Ovary (tissue), 9 donors: ENCODE results near the gene CRY2. TPM values are rescaled to one million over a fixed set of nuclear protein-coding genes. Genes with fewer than 3 reads are reported as not detected.

ENCODE experiments used
- DNase-seq, 5 donors: peaks; one replicate each; pipeline ENCODE4 v3.0.0-alpha.2; 2019 to 2020
- H3K27ac ChIP-seq, 2 donors: fragments of 200-600 bp; one replicate each; pipeline versions ENCODE4 v1.5.1 to v1.8.0; 2019 to 2022
- H3K27me3 ChIP-seq: fragments of 200-600 bp; one replicate; pipeline ENCODE4 v1.8.0; 2022
- H3K36me3 ChIP-seq: fragments of 200-600 bp; sonication (generic); one replicate; pipeline ENCODE4 v1.5.1; 2019
- H3K4me1 ChIP-seq: one replicate; pipeline ENCODE4 v1.8.1; 2013; ENCODE audit warnings: mild to moderate bottlenecking, moderate library complexity; ENCODE audit not compliant: insufficient read depth
- H3K4me3 ChIP-seq: fragments of 200-600 bp; sonication (generic); one replicate; pipeline ENCODE4 v1.5.1; 2017
- H3K9me3 ChIP-seq, 2 donors: fragments of 200-600 bp in 1 of 2; sonication (generic) in 1 of 2; one replicate each; pipeline versions ENCODE4 v1.5.1 to v1.8.1; 2013 to 2019; ENCODE audit warnings: mild to moderate bottlenecking in 1 of 2, moderate library complexity in 1 of 2
- CTCF ChIP-seq, 3 donors: fragments of 450-650 bp in 2 of 3; fragments of 200-600 bp in 1 of 3; IDR thresholded peaks; one replicate each; pipeline versions ENCODE4 v1.5.1 to v1.8.0; 2016 to 2022; ENCODE audit warnings: antibody characterized with exemption in 3 of 3, mild to moderate bottlenecking in 1 of 3
- EP300 ChIP-seq: sonication (generic); formaldehyde crosslinking; IDR thresholded peaks from one replicate; pipeline ENCODE4 v1.6.1; 2017; ENCODE audit warnings: antibody characterized with exemption
- POLR2A ChIP-seq: fragments of 450-650 bp; IDR thresholded peaks from one replicate; pipeline ENCODE4 v1.6.1; 2017; ENCODE audit warnings: antibody characterized with exemption, mild to moderate bottlenecking, moderate library complexity
- WGBS, 3 donors: extraction: QIAGEN DNeasy Blood & Tissue Kit in 1 of 3; methylation state at CpG; one replicate each; pipeline versions ENCODE4 v1.1.5 to v1.1.7; 2013 to 2017; 5-methylcytosine and 5-hydroxymethylcytosine counted together
- intact Hi-C, 4 donors: fragments of 100-400 bp; cut with DNase I; formaldehyde crosslinking; loops; one replicate each; pipeline versions ENCODE4 v1.11.0 to v1.15.1; 2022 to 2023
- polyA plus RNA-seq, 2 donors: library from polyadenylated mRNA; stranded (reverse); fragments of 200-250 nt in 1 of 2; fragments of 350-450 nt in 1 of 2; fragmentation: Illumina TruSeq in 1 of 2; extraction: RNeasy Lipid Tissue Mini Kit (QIAGEN cat#74804) in 1 of 2; gene quantifications; one replicate each; pipeline ENCODE4 v1.2.3, GENCODE V29; 2013 to 2014
- total RNA-seq, 7 donors: library from RNA; depleted of rRNA in 2 of 7; stranded (reverse); fragments of >200 nt in 2 of 7; fragmentation: NEBNext Ultra II Directional in 3 of 7; extraction: Animal tissue kit (Norgen Biotek cat#: 25700) in 3 of 7; gene quantifications; one replicate each; pipeline versions ENCODE4 v1.1.0 to v1.2.4, GENCODE V29; 2016 to 2023
- donor health status: DM: no; HTN: no; CAD: no; lungs with moderate emphysema.
- donor health status: DM: no; HTN: no; CAD: no.
- donor health status: Bipolar disorder and iron deficiency.
- donor health status: DM: yes; HTN: yes; CAD: no.
- donor health status: DM: no; HTN: no; CAD: no.
- donor health status: DM: yes; HTN: yes; CAD: no.

Gene CRY2
- total and polyA plus RNA-seq, 9 donors: 37.2 to 94.2 (median 51.9) TPM

- Histone ChIP-seq H3K27ac (peak overlapping the region; percentile 16 to 83), H3K4me3 (peak overlapping the region; percentile 86), H3K36me3 (no peaks in the 10 kb centered on the region), H3K4me1 (no peaks in the 10 kb centered on the region), H3K27me3 (no peaks in the 10 kb centered on the region), H3K9me3 (no peaks in the 10 kb centered on the region)
- DNase-seq: peak; percentile 81 to 88 (median 85)
- intact Hi-C loops: loop anchor here in 1 of 4 donors (2.0 kb wide), 1 partner anchor 72 kb away; the partner anchor contains the start of gene CRY2
- WGBS, 3 donors: 0 to 1% (median 0%) methylated on average over 36 to 38 of the region's 38 CpGs
- TF ChIP-seq EP300: no peak
- TF ChIP-seq CTCF (IDR thresholded peaks at IDR 0.05): no peak
- peak; percentile 80 for TF ChIP-seq POLR2A
Observed at GRCh38 chr11:45918331-45918941, 71.2 kb downstream of the CRY2 start.

- Histone ChIP-seq H3K4me1 (no peaks in the 10 kb centered on the region), H3K27me3 (no peaks in the 10 kb centered on the region), H3K36me3 (no peaks in the 10 kb centered on the region), H3K27ac (peak overlapping the region; percentile 6 to 16), H3K4me3 (peak overlapping the region; percentile 86), H3K9me3 (no peaks in the 10 kb centered on the region)
- 57 to 61% (median 59%) methylated on average over 7 of the region's 7 CpGs for WGBS, 3 donors
- intact Hi-C loops: loop anchor here in 1 of 4 donors (2.0 kb wide), 1 partner anchor 72 kb away; the partner anchor contains the start of gene CRY2
- TF ChIP-seq EP300: no peak
- TF ChIP-seq POLR2A: no peak
- no peak for TF ChIP-seq CTCF (IDR thresholded peaks at IDR 0.05)
- peak in 3 of 5 donors; percentile 16 to 39 (median 28) for DNase-seq
Observed at GRCh38 chr11:45918962-45919675, 71.8 kb downstream of the CRY2 start.

GRCh38 chr11:45919806-45920530, 72.7 kb downstream of the CRY2 start:
- H3K4me3 ChIP-seq: no peak overlapping the region
- H3K9me3 ChIP-seq: no peaks in the 10 kb centered on the region
- no peaks in the 10 kb centered on the region for H3K4me1 ChIP-seq
- intact Hi-C loops: loop anchor here in 1 of 4 donors (2.0 kb wide), 1 partner anchor 73 kb away; the partner anchor contains the start of gene CRY2
- no peaks in the 10 kb centered on the region for H3K36me3 ChIP-seq
- WGBS, 3 donors: 81 to 88% (median 82%) methylated on average over 13 of the region's 13 CpGs
- H3K27me3 ChIP-seq: no peaks in the 10 kb centered on the region
- DNase-seq: peak in 3 of 5 donors; percentile 9 to 47 (median 30)
- H3K27ac ChIP-seq: no peak overlapping the region
- no peak for TF ChIP-seq CTCF (IDR thresholded peaks at IDR 0.05)
- no peak for TF ChIP-seq EP300
- no peak for TF ChIP-seq POLR2A
